AG04449 (cell line): Measurements from ENCODE around the gene LRRC59.

ENCODE experiments used
- CTCF ChIA-PET: fragments of 350-600 bp; formaldehyde crosslinking; extraction: SDS; loops from one replicate; lab custom pipeline; 2021; ENCODE audit warnings: antibody characterized with exemption; lab: Yijun Ruan, JAX
- POLR2A ChIA-PET: fragments of 400-600, 350-600 bp; formaldehyde crosslinking; extraction: SDS; loops from one replicate; lab custom pipeline; 2020; ENCODE audit warnings: antibody characterized with exemption, inconsistent platforms; lab: Yijun Ruan, JAX
- DNase-seq: peaks from one replicate; pipeline ENCODE4 v3.0.0-alpha.2; 2010; ENCODE audit warnings: low read depth, low spot score
- H3K4me3 ChIP-seq: 2 replicates; pipeline ENCODE4 v1.5.1; 2011; ENCODE audit warnings: low read depth, mild to moderate bottlenecking, control low read depth, low read length
- TF ChIP-seq, protein P1 (sequence below): IDR thresholded peaks from one replicate; pipeline ENCODE4 v1.5.1; 2011; ENCODE audit warnings: mild to moderate bottlenecking, moderate library complexity, low read length, control low read depth, inconsistent platforms; ENCODE audit not compliant: insufficient read depth; ENCODE audit errors: missing control alignments

The LRRC59 gene

DNA sequence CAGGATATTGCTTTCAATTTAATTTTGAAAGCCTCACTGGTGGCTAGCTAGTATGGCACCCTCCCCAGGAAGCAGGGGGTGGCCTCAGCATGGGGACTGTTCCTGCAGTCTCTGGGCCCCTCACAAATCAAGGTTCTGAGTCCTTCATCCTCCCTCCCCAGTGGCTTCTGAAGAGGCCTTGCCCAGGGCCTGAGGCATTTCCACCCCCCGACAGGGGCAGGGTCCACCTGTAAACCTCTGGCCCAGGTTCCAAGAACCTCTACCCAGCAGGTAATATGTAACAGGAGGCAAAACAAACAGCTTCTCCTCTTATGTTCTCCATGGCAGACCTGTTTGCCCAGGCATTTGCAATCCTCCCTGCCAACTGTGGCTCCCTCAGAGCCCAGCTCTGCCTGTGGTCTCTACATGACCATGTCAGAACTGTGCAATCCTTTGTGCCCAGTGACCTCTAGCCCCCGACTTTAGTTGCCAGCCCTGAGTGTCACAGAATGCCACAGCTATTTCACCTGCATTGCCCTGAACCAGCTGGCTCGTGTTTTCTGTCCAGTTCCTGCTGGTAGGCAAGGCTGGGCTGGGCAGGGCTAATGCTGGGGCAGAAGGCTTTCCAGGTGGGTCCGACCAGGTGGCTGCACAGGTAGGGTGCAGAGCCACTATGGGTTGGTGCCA is 43.0 kb upstream of the LRRC59 start:
- H3K4me3 ChIP-seq, result no peak overlapping the region
- ChIA-PET CTCF (interaction anchor here (1.4 kb wide), 1 partner anchor 39 kb away, joined by 4 read pairs; no protein-coding TSS in a partner anchor), POLR2A (no interaction called here)
- TF ChIP-seq, protein P1, sequence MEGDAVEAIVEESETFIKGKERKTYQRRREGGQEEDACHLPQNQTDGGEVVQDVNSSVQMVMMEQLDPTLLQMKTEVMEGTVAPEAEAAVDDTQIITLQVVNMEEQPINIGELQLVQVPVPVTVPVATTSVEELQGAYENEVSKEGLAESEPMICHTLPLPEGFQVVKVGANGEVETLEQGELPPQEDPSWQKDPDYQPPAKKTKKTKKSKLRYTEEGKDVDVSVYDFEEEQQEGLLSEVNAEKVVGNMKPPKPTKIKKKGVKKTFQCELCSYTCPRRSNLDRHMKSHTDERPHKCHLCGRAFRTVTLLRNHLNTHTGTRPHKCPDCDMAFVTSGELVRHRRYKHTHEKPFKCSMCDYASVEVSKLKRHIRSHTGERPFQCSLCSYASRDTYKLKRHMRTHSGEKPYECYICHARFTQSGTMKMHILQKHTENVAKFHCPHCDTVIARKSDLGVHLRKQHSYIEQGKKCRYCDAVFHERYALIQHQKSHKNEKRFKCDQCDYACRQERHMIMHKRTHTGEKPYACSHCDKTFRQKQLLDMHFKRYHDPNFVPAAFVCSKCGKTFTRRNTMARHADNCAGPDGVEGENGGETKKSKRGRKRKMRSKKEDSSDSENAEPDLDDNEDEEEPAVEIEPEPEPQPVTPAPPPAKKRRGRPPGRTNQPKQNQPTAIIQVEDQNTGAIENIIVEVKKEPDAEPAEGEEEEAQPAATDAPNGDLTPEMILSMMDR, result no peak
- no peak for DNase-seq

GRCh38 chr17:50439008-50439407 is 41.7 kb upstream of the LRRC59 start:
- POLR2A ChIA-PET, result no interaction called here
- no peak overlapping the region for H3K4me3 ChIP-seq
- TF ChIP-seq, protein P1, result no peak
- no peak for DNase-seq
- CTCF ChIA-PET, result interaction anchor here (1.2 kb wide), 1 partner anchor 74 kb away, joined by 4 read pairs; no protein-coding TSS in a partner anchor

DNA sequence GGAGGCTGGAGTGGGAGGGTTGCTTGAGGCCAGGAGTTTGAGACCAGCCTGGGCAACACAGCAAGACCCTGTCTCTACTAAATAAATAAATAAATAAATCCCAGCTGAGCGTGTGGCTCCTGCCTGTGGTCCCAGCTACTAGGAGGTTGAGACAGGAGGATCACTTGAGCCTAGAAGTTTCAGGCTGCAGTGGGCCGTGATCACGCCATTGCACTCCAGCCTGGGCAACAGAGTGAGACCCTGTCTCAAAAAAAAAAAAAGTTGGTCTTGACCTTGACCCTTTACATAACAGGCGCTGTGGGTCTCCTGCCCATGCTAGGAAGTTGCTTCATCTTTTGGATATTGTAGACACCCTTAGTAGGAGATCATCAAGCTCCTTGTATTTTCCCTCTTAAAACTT is 40.1 kb upstream of the LRRC59 start:
- no peak overlapping the region for H3K4me3 ChIP-seq
- ChIA-PET CTCF (interaction anchor here (1.5 to 3.1 kb wide), 2 partner anchors 40 to 41 kb away, joined by 4 to 14 read pairs; partner anchors contain the start of genes LRRC59 and RSAD1), POLR2A (no interaction called here)
- TF ChIP-seq, protein P1, result no peak
- no peak for DNase-seq

DNA sequence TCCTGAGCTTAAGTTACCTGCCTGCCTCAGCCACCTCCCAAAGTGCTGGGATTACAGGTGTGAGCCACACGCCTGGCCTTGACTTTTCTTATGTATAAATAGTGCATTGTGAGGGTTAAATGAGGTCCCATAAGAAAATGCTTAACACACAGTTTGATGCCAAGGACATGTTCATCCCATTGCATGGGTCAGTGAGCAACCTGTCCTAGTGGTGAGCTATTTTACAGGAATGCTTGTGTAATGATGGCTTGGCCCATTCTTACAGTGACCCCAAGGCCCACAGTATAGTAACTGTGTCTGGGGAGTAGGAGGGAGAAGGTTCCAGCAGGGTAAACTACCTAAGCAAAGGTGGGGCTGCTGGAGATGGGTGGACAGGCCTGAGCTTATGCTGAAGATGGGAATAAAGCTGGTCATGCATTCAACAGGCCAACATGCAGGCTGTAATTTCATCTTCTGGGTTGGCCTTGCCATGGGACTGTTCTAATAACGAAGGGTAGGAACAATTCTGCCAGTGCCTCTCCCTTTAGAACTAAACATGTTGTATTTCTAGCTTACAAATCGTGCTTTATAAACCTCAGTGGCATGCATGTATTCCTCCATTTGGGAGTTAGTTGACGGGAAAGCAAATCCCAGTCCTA is 34.9 kb upstream of the LRRC59 start:
- no peak overlapping the region for H3K4me3 ChIP-seq
- ChIA-PET POLR2A (no interaction called here), CTCF (interaction anchor here (0.8 to 3.1 kb wide), 2 partner anchors 35 to 47 kb away, joined by 3 to 11 read pairs; partner anchors contain the start of gene LRRC59)
- TF ChIP-seq, protein P1, result no peak
- no peak for DNase-seq

DNA sequence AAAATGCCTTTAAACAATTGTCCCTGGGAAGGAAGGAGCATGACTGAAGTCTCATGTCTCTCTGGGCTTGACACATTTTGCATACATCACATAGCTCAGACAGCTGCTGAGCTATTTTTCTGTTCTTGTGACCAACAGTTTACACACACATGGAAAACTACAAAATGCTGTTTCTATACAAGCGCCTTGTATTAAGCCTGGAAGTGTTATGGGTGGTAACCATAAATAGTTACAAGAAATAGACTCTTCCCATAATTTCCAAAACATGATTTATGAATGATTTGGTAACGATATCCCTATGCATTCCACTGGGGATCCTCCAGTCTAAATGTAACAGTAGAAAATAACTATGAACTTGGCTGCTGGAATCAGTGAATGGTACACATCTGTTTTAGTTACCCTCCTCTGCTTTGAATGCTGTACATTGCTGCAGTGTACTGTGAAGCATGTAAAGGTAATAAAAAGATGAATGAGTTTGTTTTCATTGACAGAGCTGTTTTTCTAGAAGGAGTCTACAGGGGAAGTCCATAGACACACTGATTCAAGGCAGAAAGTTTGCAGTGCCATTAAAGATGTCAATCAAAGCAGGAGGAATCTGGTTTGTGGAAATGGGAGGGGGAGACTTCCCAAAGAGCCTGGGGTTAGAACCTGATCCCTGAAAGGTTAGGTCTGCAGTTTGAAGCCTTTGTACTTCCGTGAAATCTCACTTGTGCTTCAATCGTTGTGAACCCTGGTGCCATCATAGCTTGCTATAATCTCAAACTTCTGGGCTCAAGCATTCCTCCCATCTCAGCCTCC is 33.7 kb upstream of the LRRC59 start:
- DNase-seq, result no peak
- POLR2A ChIA-PET, result no interaction called here
- H3K4me3 ChIP-seq, result no peak overlapping the region
- CTCF ChIA-PET, result interaction anchor here (1.0 to 3.1 kb wide), 3 partner anchors 13 to 47 kb away, joined by 4 to 11 read pairs (median 7); partner anchors contain the start of gene LRRC59
- TF ChIP-seq, protein P1, result no peak

DNA sequence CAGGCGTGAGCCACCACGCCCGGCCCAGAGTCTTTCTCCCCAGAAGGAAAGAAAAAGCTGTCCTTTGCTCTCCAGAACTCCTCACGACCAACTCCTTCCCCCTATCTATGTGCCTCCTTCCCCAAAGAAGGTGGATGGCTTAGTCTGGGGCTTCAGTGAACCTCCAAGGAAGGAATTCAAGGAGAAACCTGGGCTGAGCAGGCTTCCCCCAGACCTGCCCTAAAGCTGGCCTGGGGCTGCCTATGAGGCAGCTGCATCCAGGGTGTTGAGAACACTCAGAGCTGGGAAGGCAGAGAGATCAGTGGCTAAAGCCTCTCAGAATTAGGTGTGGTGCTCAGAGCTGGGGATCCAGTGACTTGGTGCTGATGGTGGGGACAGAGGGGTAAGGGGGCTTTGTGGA is 32.5 kb upstream of the LRRC59 start:
- POLR2A ChIA-PET, result no interaction called here
- H3K4me3 ChIP-seq, result no peak overlapping the region
- no peak for DNase-seq
- CTCF ChIA-PET, result interaction anchor here (0.9 to 4.8 kb wide), 2 partner anchors 32 to 48 kb away, joined by 3 to 35 read pairs; partner anchors contain the start of gene LRRC59
- TF ChIP-seq, protein P1, result no peak
